B cell (primary cell): ENCODE measurements around the gene PRKN. TPM values are rescaled to one million over a fixed set of nuclear protein-coding genes. Genes with fewer than 3 reads are reported as not detected.

ENCODE experiments used
- ATAC-seq: fragments of 200-7000 bp; cut with Tn5 transposase; one replicate; pipeline ENCODE4 v1.10.0; 2021; ENCODE audit warnings: low read depth, mild to moderate bottlenecking, moderate number of reproducible peaks, moderate library complexity
- CTCF ChIA-PET: fragments of 350-600 bp; sonication (Branson Sonifier 250); formaldehyde crosslinking; loops from one replicate; lab custom pipeline; 2021; ENCODE audit warnings: antibody characterized with exemption, inconsistent platforms; lab: Charles Lee
- POLR2A ChIA-PET: fragments of 350-600 bp; sonication (Branson Sonifier 250); formaldehyde crosslinking; loops from one replicate; lab custom pipeline; 2021; ENCODE audit warnings: antibody characterized with exemption; lab: Charles Lee
- DNase-seq: peaks from one replicate; pipeline ENCODE4 v3.0.0; 2013
- H2AFZ ChIP-seq: 2 replicates; pipeline ENCODE4 v1.6.1; 2012; ENCODE audit warnings: mild to moderate bottlenecking, low read depth, low read length; ENCODE audit not compliant: insufficient read depth, poor library complexity, severe bottlenecking
- H3K27ac ChIP-seq, 2 donors: 1 replicate in 1 of 2; 2 replicates in 1 of 2; pipeline ENCODE4 v1.5.1; 2012 to 2013; ENCODE audit warnings: low read length in 2 of 2, mild to moderate bottlenecking in 2 of 2, moderate library complexity in 1 of 2
- H3K27me3 ChIP-seq, 4 experiments: fragments of 200-600 bp in 1 of 4; sonication (generic) in 1 of 4; replicated peaks in 1 of 4; 1 replicate in 2 of 4; 2 replicates in 2 of 4; pipeline versions ENCODE4 v1.6.1 to v1.7.0; 2013 to 2016; ENCODE audit warnings: low read length in 3 of 4, mild to moderate bottlenecking in 2 of 4, mixed read lengths in 1 of 4, moderate library complexity in 1 of 4; ENCODE audit not compliant: insufficient read depth in 4 of 4, control insufficient read depth in 3 of 4; ENCODE audit errors: control extremely low read depth in 1 of 4
- H3K36me3 ChIP-seq, 2 experiments: replicated peaks in 1 of 2; 1 replicate in 1 of 2; 2 replicates in 1 of 2; pipeline versions ENCODE4 v1.6.1 to v1.7.1; 2013; ENCODE audit warnings: low read length in 1 of 2; ENCODE audit not compliant: insufficient read depth in 2 of 2, control insufficient read depth in 1 of 2; ENCODE audit errors: control extremely low read depth in 1 of 2, extremely low read depth in 1 of 2
- H3K4me1 ChIP-seq, 2 donors: fragments of 200-600 bp in 1 of 2; sonication (generic) in 1 of 2; 1 replicate in 1 of 2; 2 replicates in 1 of 2; pipeline versions ENCODE4 v1.5.1 to v1.6.1; 2013 to 2017; ENCODE audit warnings: low read length in 2 of 2; ENCODE audit not compliant: control insufficient read depth in 2 of 2, insufficient read depth in 2 of 2
- H3K4me2 ChIP-seq: replicated peaks from 2 replicates; pipeline ENCODE3; 2012; ENCODE audit warnings: mild to moderate bottlenecking, low read depth, low read length; ENCODE audit not compliant: poor library complexity, severe bottlenecking
- H3K4me3 ChIP-seq, 5 experiments: fragments of 200-600 bp in 1 of 5; sonication (generic) in 1 of 5; 1 replicate in 3 of 5; 2 replicates in 2 of 5; pipeline versions ENCODE4 v1.5.1 to v1.7.0; 2011 to 2016; ENCODE audit warnings: low read length in 4 of 5, mild to moderate bottlenecking in 4 of 5, low read depth in 2 of 5, control low read depth in 1 of 5, moderate library complexity in 1 of 5; ENCODE audit not compliant: insufficient read depth in 1 of 5; ENCODE audit errors: control extremely low read depth in 1 of 5, extremely low read depth in 1 of 5
- H3K79me2 ChIP-seq: fragments of 200-600 bp; sonication (generic); one replicate; pipeline ENCODE4 v1.6.0; 2016; ENCODE audit warnings: low read length; ENCODE audit not compliant: control insufficient read depth, insufficient read depth
- H3K9ac ChIP-seq: fragments of 200-600 bp; sonication (generic); 2 replicates; pipeline ENCODE4 v1.6.1; 2017; ENCODE audit warnings: mild to moderate bottlenecking, low read length, moderate library complexity
- H3K9me3 ChIP-seq, 3 donors: one replicate each; pipeline versions ENCODE4 v1.6.1 to v1.7.1; 2013; ENCODE audit warnings: low read length in 2 of 3; ENCODE audit not compliant: control insufficient read depth in 2 of 3, insufficient read depth in 1 of 3; ENCODE audit errors: control extremely low read depth in 1 of 3
- H4K20me1 ChIP-seq: 2 replicates; pipeline ENCODE4 v1.6.0; 2012; ENCODE audit warnings: mild to moderate bottlenecking, low read length; ENCODE audit not compliant: insufficient read depth, control insufficient read depth, poor library complexity, severe bottlenecking
- H3K27ac Mint-ChIP-seq: one replicate; pipeline ENCODE4 v1.8.0; 2021; ENCODE audit warnings: mixed read lengths
- H3K27me3 Mint-ChIP-seq: one replicate; pipeline ENCODE4 v1.8.0; 2021; ENCODE audit warnings: mixed read lengths
- H3K4me1 Mint-ChIP-seq: one replicate; pipeline ENCODE4 v1.8.0; 2021; ENCODE audit warnings: mixed read lengths
- H3K4me3 Mint-ChIP-seq: one replicate; pipeline ENCODE4 v1.8.0; 2021; ENCODE audit warnings: mixed read lengths
- H3K9me3 Mint-ChIP-seq: one replicate; pipeline ENCODE4 v1.8.0; 2022; ENCODE audit warnings: mixed read lengths; ENCODE audit not compliant: insufficient read depth
- EZH2 ChIP-seq: IDR thresholded peaks from 2 replicates; pipeline ENCODE4 v1.6.1; 2012; ENCODE audit warnings: borderline replicate concordance, low read depth, mild to moderate bottlenecking, moderate library complexity, low read length; ENCODE audit not compliant: insufficient read depth, poor library complexity, severe bottlenecking
- WGBS: methylation state at CpG from one replicate; pipeline ENCODE4 v1.1.5; 2013; ENCODE audit warnings: missing lambda C conversion rate; ENCODE audit not compliant: insufficient coverage; 5-methylcytosine and 5-hydroxymethylcytosine counted together
- intact Hi-C: fragments of 100-400 bp; cut with micrococcal nuclease; formaldehyde crosslinking; loops from one replicate; pipeline ENCODE4 v1.10.0; 2022
- polyA plus RNA-seq: library from polyadenylated mRNA; depleted of rRNA; stranded (reverse); fragments of >200 nt; gene quantifications from 2 replicates; pipeline ENCODE4 v1.2.3, GENCODE V29; 2012
- total RNA-seq, 2 donors: library from RNA; stranded (reverse); fragments of 120-200 nt in 1 of 2; gene quantifications; 1 replicate in 1 of 2; 2 replicates in 1 of 2; pipeline versions ENCODE4 v1.2.3 to v1.2.4, GENCODE V29; 2013 to 2022
- TF ChIP-seq, protein P1 (sequence below): fragments of 200-600 bp; IDR thresholded peaks from one replicate; pipeline ENCODE4 v1.8.0; 2022; ENCODE audit warnings: antibody characterized with exemption, mild to moderate bottlenecking

PRKN gene
- total and polyA plus RNA-seq, 2 donors (not counting 1 experiment from before 2014, with no cell fraction given): 1.6 to 6.2 TPM

- Mint-ChIP-seq H3K4me1 (no peaks in the 10 kb centered on the region), H3K9me3 (peaks cover 3% of the 10 kb centered on the region), H3K4me3 (no peak overlapping the region), H3K27ac (no peak overlapping the region), H3K27me3 (no peaks in the 10 kb centered on the region)
- ATAC-seq (no peak), DNase-seq (no peak)
- no peak overlapping the region for H3K4me2 ChIP-seq
- no peaks in the 10 kb centered on the region for H4K20me1 ChIP-seq
- TF ChIP-seq EZH2: no peak
- TF ChIP-seq, protein P1, sequence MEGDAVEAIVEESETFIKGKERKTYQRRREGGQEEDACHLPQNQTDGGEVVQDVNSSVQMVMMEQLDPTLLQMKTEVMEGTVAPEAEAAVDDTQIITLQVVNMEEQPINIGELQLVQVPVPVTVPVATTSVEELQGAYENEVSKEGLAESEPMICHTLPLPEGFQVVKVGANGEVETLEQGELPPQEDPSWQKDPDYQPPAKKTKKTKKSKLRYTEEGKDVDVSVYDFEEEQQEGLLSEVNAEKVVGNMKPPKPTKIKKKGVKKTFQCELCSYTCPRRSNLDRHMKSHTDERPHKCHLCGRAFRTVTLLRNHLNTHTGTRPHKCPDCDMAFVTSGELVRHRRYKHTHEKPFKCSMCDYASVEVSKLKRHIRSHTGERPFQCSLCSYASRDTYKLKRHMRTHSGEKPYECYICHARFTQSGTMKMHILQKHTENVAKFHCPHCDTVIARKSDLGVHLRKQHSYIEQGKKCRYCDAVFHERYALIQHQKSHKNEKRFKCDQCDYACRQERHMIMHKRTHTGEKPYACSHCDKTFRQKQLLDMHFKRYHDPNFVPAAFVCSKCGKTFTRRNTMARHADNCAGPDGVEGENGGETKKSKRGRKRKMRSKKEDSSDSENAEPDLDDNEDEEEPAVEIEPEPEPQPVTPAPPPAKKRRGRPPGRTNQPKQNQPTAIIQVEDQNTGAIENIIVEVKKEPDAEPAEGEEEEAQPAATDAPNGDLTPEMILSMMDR: no peak
- H3K79me2 ChIP-seq: no peaks in the 10 kb centered on the region
- H3K9me3 ChIP-seq: peaks cover 0 to 4% (median 0%) of the 10 kb centered on the region in 3 donors
- H3K4me1 ChIP-seq: no peaks in the 10 kb centered on the region
- WGBS: no CpG with 5 or more reads among the region's 1 CpG
- no peak overlapping the region for H3K4me3 ChIP-seq
- H3K27ac ChIP-seq: no peak overlapping the region
- H3K27me3 ChIP-seq: no peaks in the 10 kb centered on the region
- no peaks in the 10 kb centered on the region for H3K36me3 ChIP-seq
- H3K9ac ChIP-seq: no peak overlapping the region
- ChIA-PET CTCF (no interaction called here), POLR2A (no interaction called here)
- H2AFZ ChIP-seq: no peak overlapping the region
- intact Hi-C loops: no loop called here
Measured at GRCh38 chr6:162173466-162173865, 554.1 kb downstream of the PRKN start.

- no peaks in the 10 kb centered on the region for H3K4me1 ChIP-seq
Measured at GRCh38 chr6:162165479-162165878, 562.1 kb downstream of the PRKN start.

More at GRCh38 chr6:162165479-162165878, 562.1 kb downstream of the PRKN start:
- Histone ChIP-seq H3K9ac (no peak overlapping the region), H3K9me3 (no peaks in the 10 kb centered on the region), H3K4me2 (no peak overlapping the region), H3K27me3 (no peaks in the 10 kb centered on the region), H3K4me3 (no peak overlapping the region), H2AFZ (no peak overlapping the region), H3K36me3 (no peaks in the 10 kb centered on the region), H3K79me2 (no peaks in the 10 kb centered on the region), H3K27ac (no peak overlapping the region), H4K20me1 (no peaks in the 10 kb centered on the region)
- ATAC-seq (no peak), DNase-seq (no peak)
- Mint-ChIP-seq H3K27ac (no peak overlapping the region), H3K9me3 (peaks cover 3% of the 10 kb centered on the region), H3K4me3 (no peak overlapping the region), H3K4me1 (no peaks in the 10 kb centered on the region), H3K27me3 (no peaks in the 10 kb centered on the region)
- ChIA-PET CTCF (no interaction called here), POLR2A (no interaction called here)
- intact Hi-C loops: no loop called here
- TF ChIP-seq EZH2: no peak
- TF ChIP-seq, protein P1: no peak
- WGBS: 99% methylated on average over 7 of the region's 9 CpGs
